GM18502 (cell line): Measurements from ENCODE around the gene ACTR3C.
"Not testable (repeated sequence)": the region's sequence is repeated elsewhere in the genome, so short reads cannot be mapped to it uniquely, and the experiment has no call there.

Source experiments
- ATAC-seq: cut with Tn5 transposase; IDR thresholded peaks from one replicate; pipeline ENCODE4 v1.9.1; 2021; ENCODE audit warnings: mild to moderate bottlenecking; ENCODE audit not compliant: unreplicated experiment, poor library complexity

The ACTR3C gene

DNA sequence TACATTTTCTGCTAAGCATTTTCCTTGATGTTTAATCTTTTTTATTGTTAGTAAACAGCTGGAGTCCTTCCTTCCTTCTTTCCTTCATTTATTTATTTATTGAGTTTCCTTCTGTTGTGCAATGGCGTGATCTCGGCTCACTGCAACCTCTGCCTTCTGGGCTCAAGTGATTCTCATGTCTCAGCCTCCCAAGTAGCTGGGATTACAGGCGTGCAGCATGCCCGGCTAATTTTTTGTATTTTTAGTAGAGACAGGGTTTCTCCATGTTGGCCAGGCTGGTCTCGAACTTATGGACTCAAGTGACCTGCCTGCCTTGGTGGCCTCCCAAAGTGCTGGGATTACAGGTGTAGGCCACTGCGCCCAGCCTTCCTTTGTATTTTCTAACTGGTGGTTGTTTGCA is 6.4 kb downstream of the ACTR3C start:
- ATAC-seq = not testable (repeated sequence)

DNA sequence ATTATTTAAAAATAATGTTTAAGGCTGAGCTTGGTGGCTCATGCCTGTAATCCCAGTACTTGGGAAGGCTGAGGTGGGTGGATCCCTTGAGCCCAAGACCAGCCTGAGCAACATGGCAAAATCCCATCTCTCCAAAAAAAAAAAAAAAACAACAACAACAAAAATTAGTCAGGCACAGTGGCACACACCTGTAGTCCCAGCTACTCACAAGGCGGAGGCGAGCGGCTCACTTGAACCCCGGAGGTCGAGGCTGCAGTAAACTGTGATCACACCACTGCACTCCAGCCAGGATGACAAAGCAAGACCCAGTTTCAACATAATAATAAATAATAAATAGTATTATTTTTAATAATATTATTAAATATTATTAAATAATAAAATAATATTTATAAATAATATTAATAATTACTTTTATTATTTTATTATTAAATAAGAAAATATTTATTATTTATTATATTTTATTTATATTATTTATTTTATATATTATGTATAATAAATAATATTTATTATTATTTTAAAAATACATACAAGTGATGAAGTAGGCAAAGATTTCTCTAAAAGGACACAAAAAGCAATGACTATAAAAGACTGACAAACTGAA is 8.6 kb downstream of the ACTR3C start:
- ATAC-seq = no peak

- no peak for ATAC-seq
Observed at GRCh38 chr7:150313870-150314269, 9.5 kb downstream of the ACTR3C start.

DNA sequence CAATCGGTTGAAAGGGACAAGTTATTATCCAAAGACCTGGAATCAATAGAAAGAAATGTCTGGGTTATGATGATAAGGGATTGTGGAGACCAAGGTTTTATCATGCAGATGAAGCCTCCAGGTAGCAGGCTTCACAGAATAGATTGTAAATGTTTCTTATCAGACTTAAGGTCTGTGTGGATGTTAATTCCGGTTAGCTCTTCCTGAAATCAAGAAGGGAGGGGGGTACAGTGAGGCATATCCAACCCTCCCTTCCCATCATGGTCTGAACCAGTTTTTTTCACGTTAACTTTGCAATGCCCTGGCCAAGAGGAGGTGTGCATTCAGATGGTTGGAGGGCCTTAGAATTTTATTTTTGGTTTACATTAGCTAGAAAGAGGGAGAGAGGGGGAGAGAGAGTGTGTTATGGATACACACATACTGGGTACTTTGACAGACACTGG is 10.0 kb downstream of the ACTR3C start:
- no peak for ATAC-seq

GRCh38 chr7:150312649-150313366 is 10.5 kb downstream of the ACTR3C start:
- not testable (repeated sequence) for ATAC-seq

- ATAC-seq = no peak
Observed at GRCh38 chr7:150311711-150312110, 11.6 kb downstream of the ACTR3C start.

GRCh38 chr7:150311146-150311545 is 12.2 kb downstream of the ACTR3C start:
- no peak for ATAC-seq

- ATAC-seq = no peak
Observed at GRCh38 chr7:150308575-150308974, 14.8 kb downstream of the ACTR3C start.

DNA sequence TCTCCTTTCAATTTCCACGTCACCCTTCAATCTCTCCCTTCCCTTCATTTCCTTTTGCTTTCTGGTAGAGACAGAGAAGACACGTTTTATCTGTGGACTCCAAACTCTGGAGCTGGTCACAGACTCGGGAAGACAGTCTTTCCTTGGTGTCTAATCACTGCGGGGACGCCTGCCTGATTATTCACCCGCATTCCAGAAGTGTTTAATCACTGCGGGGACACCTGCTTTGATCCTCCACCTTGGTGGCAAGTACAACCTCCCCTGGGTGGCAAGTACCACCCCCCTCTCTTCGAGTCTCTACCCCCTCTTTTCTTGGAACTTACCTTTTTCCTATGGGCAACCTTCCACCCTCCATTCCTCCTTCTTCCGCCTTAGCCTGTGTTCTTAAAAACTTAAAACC is 15.4 kb downstream of the ACTR3C start:
- no peak for ATAC-seq

DNA sequence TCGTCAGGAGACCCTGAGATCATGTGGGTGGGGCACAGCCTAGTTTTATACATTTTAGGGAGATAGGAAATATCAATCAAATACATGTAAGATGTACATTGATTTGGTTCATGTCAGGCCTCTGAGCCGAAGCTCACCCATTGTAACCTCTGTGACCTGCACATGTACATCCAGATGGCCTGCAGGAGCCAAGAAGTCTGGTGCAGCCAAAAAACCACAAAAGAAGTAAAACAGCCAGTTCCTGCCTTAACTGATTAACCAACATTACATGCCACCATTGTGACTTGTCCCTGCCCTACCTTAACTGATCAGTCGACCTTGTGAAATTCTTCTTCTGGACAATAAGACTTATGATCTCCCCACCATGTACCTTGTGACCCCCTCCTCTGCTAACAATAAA is 16.2 kb downstream of the ACTR3C start:
- ATAC-seq = no peak

GRCh38 chr7:150306377-150306776 is 17.0 kb downstream of the ACTR3C start:
- not testable (repeated sequence) for ATAC-seq

GRCh38 chr7:150305903-150306284 is 17.5 kb downstream of the ACTR3C start:
- ATAC-seq = not testable (repeated sequence)

DNA sequence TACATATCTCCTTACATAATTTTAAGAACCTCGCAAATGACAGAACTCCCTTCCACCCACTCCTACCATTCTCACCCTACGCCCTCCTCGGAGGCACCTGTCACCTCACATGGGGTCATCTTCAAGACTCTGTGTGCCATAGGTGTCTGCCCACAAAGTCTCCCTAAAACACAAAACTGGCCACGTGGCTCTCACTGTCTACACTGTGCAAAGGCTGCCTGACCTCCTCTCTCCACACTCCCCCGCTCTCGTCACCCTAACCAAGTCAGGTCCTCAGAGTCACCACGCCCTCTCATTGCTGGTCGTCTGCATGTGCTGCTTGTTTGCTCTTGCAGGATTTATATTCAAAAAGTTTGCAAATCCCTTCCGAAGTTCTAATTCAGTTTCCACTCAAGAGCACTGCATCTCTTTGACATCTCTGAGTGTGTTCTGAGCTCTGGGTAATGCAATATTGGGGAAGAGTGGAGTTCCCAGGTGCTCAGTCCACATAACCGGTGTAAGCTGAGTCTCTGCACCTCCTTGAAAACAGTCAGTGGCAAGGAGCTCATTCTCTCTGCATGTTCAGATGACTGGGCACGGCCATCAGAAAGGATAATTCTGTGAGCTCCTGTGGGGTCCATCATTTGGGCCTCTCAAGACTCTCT is 18.0 kb downstream of the ACTR3C start:
- not testable (repeated sequence) for ATAC-seq

DNA sequence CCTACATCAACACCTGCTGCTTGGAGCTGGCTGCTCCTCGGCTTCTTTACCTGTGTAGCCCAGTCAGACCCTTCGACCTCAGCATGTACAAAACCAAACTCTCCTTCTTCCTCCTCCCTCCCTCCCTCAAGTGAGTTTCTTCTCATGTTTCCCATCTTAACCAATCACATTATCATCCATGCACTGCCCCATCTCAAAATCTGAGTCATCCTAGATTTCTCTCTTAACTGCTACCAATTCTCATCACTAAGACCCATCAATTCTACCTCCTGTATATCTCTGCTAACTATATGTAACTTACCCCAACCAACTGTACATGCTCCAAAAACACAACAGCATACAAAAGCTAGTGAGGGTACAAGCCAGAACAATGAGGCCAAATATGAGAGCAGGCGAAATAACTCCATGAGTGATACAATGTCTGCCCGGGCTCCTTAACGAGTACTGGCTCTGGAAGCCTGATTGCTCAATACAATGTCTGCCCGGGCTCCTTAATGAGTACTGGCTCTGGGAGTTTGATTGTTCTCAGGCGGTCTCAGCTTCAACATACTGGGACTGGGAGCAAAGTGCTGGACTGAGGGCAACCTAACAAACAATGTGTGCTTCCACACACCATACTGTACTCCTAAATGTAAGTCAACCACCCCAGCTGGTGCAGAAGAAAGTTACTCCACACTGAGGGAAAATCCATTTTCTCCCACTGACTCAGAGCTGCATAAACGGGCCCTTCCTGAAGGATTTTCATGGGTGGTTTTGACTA is 18.7 kb downstream of the ACTR3C start:
- ATAC-seq = not testable (repeated sequence)

GRCh38 chr7:150302908-150303310 is 20.4 kb downstream of the ACTR3C start:
- not testable (repeated sequence) for ATAC-seq

- not testable (repeated sequence) for ATAC-seq
Observed at GRCh38 chr7:150297978-150298377, 25.4 kb downstream of the ACTR3C start.

DNA sequence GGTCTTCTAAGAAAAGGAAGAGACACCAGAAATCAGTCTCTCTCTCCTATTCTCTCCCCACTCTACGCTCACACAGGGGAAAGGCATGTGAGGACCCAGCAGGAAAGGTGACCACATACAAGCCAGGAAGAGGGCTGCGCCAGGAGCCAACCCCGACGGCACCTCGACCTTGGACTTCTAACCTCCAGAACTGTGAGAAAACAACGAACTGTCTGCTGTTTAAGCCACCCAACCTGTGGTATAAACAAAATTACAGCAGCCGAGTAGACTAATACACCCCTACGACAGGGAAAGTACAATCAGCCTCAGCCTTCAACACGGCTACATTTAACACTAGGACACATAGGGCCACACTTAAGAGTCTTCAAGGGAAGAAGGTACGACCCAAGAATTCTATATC is 26.5 kb downstream of the ACTR3C start:
- not testable (repeated sequence) for ATAC-seq

DNA sequence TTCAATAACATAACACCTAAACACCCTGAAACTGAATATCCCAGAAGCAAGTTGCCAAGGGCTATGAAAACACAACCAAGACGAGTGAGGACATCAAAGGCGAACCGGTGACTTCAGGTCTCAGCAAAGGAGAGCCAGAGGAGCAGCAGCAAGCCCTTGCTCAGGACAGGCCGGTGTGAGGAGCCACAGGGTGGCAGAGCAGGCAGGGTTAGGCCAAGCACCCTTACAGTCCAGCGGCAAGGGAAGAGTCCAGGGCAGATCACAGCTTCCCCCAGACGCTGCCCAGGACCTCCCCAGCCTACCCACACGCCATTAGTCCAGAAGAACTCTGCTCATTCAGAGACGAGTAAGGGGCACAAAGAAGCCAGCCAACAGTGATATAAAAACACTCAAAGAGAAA is 27.7 kb downstream of the ACTR3C start:
- ATAC-seq = not testable (repeated sequence)

- not testable (repeated sequence) for ATAC-seq
Observed at GRCh38 chr7:150295027-150295426, 28.3 kb downstream of the ACTR3C start.

GRCh38 chr7:150290317-150290716 is 33.0 kb downstream of the ACTR3C start:
- ATAC-seq = not testable (repeated sequence)

DNA sequence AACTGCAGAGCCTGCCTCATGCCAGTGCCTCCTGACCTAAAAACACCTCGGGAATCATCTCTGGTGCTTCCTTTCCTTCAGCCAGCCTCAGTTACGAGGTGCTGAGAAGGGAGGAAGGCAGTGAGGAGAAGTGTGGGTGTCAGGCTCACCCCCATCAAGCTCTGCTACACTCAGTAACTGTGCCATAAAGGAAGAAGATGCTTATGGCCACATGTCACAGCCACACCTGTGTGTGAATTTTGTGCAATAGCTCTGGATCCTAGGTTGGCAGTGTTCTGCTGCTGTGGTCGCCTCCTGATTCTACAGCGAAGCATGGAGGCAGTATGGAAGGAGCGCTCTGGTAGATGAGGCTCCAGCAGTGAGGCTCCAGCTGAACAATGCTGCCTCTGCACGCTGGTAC is 34.5 kb downstream of the ACTR3C start:
- ATAC-seq = not testable (repeated sequence)
